Karpas-422 (cell line): ENCODE results near the gene SLK. TPM values are rescaled to one million over a fixed set of nuclear protein-coding genes. Genes with fewer than 3 reads are reported as not detected.

Source experiments
- DNase-seq: peaks from one replicate; pipeline ENCODE4 v3.0.0-alpha.2; 2015
- H2AFZ ChIP-seq: fragments of 200-600 bp; sonication (generic); 2 replicates; pipeline ENCODE4 v1.6.1; 2014; ENCODE audit warnings: antibody characterized with exemption, low read length, mixed read lengths
- H3K27ac ChIP-seq: fragments of 200-600 bp; sonication (generic); 2 replicates; pipeline ENCODE4 v1.5.1; 2014; ENCODE audit warnings: mild to moderate bottlenecking, low read length, moderate library complexity
- H3K27me3 ChIP-seq: fragments of 200-600 bp; sonication (generic); 2 replicates; pipeline ENCODE4 v1.6.1; 2014; ENCODE audit warnings: low read length, mixed read lengths
- H3K36me3 ChIP-seq: fragments of 200-600 bp; sonication (generic); 2 replicates; pipeline ENCODE4 v1.6.1; 2014; ENCODE audit warnings: low read length, mixed read lengths; ENCODE audit not compliant: insufficient read depth
- H3K4me1 ChIP-seq: fragments of 200-600 bp; sonication (generic); 2 replicates; pipeline ENCODE4 v1.6.1; 2014; ENCODE audit warnings: mild to moderate bottlenecking, low read length, mixed read lengths
- H3K4me2 ChIP-seq: fragments of 200-600 bp; sonication (generic); 2 replicates; pipeline ENCODE4 v1.6.1; 2014; ENCODE audit warnings: low read length, low read depth, mild to moderate bottlenecking; ENCODE audit not compliant: poor library complexity, severe bottlenecking
- H3K4me3 ChIP-seq: fragments of 200-600 bp; sonication (generic); 2 replicates; pipeline ENCODE4 v1.5.1; 2014; ENCODE audit warnings: mild to moderate bottlenecking, antibody characterized with exemption, low read length, mixed read lengths
- H3K79me2 ChIP-seq: fragments of 200-600 bp; sonication (generic); 2 replicates; pipeline ENCODE4 v1.6.1; 2014; ENCODE audit warnings: mild to moderate bottlenecking, low read length, mixed read lengths
- H3K9ac ChIP-seq: fragments of 200-600 bp; sonication (generic); 2 replicates; pipeline ENCODE4 v1.6.0; 2014; ENCODE audit warnings: low read length
- H3K9me2 ChIP-seq: fragments of 200-600 bp; sonication (generic), shearing (Covaris generic); replicated peaks from 2 replicates; pipeline ENCODE4 v1.6.0; 2014; ENCODE audit warnings: mild to moderate bottlenecking, low read length, moderate library complexity; ENCODE audit not compliant: insufficient read depth
- H3K9me3 ChIP-seq: fragments of 300-700, 200-600 bp; sonication (generic); 2 replicates; pipeline ENCODE4 v1.6.1; 2014; ENCODE audit warnings: low read length, mixed read lengths
- H4K20me1 ChIP-seq: fragments of 200-600 bp; sonication (generic); 2 replicates; pipeline ENCODE4 v1.6.1; 2014; ENCODE audit warnings: mild to moderate bottlenecking, antibody characterized with exemption, low read length, low read depth; ENCODE audit not compliant: insufficient read depth
- total RNA-seq: library from RNA; depleted of rRNA; stranded (reverse); fragments of >200 nt; shearing (Covaris generic); gene quantifications from 2 replicates; pipeline ENCODE4 v1.2.3, GENCODE V29; 2014; ENCODE audit warnings: low replicate concordance

Gene SLK
- total RNA-seq, 1 experiment from 2014 or later: 28.1 TPM

DNA sequence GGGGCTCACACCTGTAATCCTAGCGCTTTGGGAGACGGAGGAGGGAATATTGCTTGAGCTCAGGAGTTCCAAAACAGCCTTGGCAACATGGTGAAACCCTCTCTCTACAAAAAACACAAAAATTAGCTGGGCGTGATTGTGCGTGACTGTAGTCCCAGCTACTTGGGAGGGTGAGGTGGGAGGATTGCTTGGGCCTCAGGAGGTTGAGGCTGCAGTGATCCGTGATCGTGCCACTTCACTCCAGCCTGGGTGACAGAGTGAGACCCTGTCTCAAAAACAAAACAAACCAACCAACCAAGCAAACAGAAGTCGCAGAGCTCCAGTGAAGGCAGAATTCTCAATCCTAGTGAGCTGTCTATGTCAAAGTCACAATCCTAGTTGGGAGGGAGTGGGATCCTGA lies 34.7 kb upstream of the SLK start:
- H2AFZ ChIP-seq: no peak overlapping the region
- no peak overlapping the region for H3K4me2 ChIP-seq
- H3K4me3 ChIP-seq: no peak overlapping the region
- no peak for DNase-seq
- H3K79me2 ChIP-seq: no peaks in the 10 kb centered on the region
- no peak overlapping the region for H3K27ac ChIP-seq
- H3K4me1 ChIP-seq: peaks cover 12% of the 10 kb centered on the region
- H3K9me2 ChIP-seq: no peaks in the 10 kb centered on the region
- no peaks in the 10 kb centered on the region for H3K27me3 ChIP-seq
- H3K9ac ChIP-seq: no peak overlapping the region
- no peaks in the 10 kb centered on the region for H3K9me3 ChIP-seq
- H4K20me1 ChIP-seq: no peaks in the 10 kb centered on the region
- no peaks in the 10 kb centered on the region for H3K36me3 ChIP-seq

DNA sequence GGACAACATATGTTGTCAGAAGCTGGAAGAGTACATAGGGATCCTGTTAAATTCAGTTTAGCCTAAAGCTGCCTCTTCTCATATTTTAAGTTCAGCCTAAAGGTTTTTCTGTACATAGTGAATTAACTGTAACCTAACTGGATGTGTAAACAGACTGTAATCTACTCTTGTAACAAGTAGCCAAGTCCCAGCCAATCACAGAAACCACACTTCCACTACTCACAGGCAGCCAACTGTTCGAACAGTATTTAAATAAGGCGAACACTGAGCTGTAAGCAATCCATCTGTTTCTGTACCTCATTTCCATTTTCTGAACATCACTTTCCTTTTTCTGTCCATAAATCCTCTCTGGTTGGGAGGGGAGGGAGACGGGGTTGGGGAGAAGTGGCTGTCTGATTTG lies 34.0 kb upstream of the SLK start:
- Histone ChIP-seq H3K27me3 (no peaks in the 10 kb centered on the region), H3K9me2 (no peaks in the 10 kb centered on the region), H3K27ac (no peak overlapping the region), H3K4me2 (peak overlapping the region; percentile 21), H3K4me1 (peaks cover 12% of the 10 kb centered on the region), H3K9me3 (no peaks in the 10 kb centered on the region), H3K9ac (no peak overlapping the region), H3K4me3 (no peak overlapping the region), H4K20me1 (no peaks in the 10 kb centered on the region), H3K79me2 (no peaks in the 10 kb centered on the region), H2AFZ (peak overlapping the region; percentile 58; the same call in 1 of the 2 replicates), H3K36me3 (no peaks in the 10 kb centered on the region)
- DNase-seq: no peak

DNA sequence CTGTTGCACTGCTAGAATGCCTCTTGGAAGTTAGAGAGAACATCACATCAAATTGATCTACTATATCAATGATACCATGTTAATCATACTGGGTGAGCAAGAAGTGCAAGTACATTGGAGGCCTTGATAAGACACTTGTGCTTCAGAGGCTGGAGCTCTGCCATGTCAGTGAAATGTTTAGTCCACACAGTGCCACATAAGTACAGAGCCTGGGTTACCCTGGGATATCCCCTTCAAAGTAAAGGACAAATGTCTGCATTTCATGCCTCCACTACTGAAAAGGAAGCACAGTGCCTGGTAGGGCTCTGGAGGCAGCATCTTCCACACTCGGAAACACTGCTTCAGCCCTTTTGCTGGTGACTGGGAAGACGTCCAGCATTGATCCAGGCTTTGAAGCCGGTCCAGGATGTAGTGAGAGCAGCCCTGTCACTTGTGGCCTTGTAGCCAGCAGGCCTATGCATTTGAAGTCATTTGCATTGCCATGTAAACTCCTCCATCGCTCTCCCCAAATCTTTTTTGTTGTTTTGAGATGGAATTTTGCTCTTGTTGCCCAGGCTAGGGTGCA lies 33.3 kb upstream of the SLK start:
- Histone ChIP-seq H3K4me2 (peak overlapping the region; percentile 21), H3K27ac (no peak overlapping the region), H4K20me1 (no peaks in the 10 kb centered on the region), H3K4me3 (no peak overlapping the region), H3K9me3 (no peaks in the 10 kb centered on the region), H3K27me3 (no peaks in the 10 kb centered on the region), H3K36me3 (no peaks in the 10 kb centered on the region), H3K9me2 (no peaks in the 10 kb centered on the region), H3K4me1 (peaks cover 12% of the 10 kb centered on the region), H3K79me2 (no peaks in the 10 kb centered on the region), H2AFZ (no peak overlapping the region; the same call in 1 of the 2 replicates), H3K9ac (no peak overlapping the region)
- DNase-seq: no peak

DNA sequence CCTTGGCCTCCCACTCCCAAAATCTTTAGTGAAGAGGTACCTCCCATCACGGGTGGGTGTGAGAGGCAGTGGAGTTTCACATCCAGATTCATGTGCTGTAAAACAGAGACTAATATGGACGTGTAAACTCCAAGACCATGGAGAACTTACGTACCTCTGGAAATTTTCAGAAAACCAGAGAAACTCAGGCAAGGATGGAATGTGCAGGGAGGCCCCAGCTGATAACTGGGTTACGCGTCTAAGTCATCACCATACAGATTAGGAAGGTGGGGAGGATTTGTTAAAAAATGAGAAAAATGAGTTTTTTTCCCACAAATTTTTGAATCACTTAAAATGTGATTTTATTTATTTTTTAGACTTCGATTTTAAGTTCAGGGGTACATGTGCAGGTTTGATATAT lies 32.6 kb upstream of the SLK start:
- no peak for DNase-seq
- H2AFZ ChIP-seq: no peak overlapping the region
- H3K79me2 ChIP-seq: no peaks in the 10 kb centered on the region
- no peak overlapping the region for H3K4me2 ChIP-seq
- H3K27ac ChIP-seq: no peak overlapping the region
- no peaks in the 10 kb centered on the region for H3K36me3 ChIP-seq
- H3K9me3 ChIP-seq: no peaks in the 10 kb centered on the region
- no peak overlapping the region for H3K9ac ChIP-seq
- no peaks in the 10 kb centered on the region for H4K20me1 ChIP-seq
- H3K27me3 ChIP-seq: no peaks in the 10 kb centered on the region
- no peak overlapping the region for H3K4me3 ChIP-seq
- H3K9me2 ChIP-seq: no peaks in the 10 kb centered on the region
- peaks cover 12% of the 10 kb centered on the region for H3K4me1 ChIP-seq

DNA sequence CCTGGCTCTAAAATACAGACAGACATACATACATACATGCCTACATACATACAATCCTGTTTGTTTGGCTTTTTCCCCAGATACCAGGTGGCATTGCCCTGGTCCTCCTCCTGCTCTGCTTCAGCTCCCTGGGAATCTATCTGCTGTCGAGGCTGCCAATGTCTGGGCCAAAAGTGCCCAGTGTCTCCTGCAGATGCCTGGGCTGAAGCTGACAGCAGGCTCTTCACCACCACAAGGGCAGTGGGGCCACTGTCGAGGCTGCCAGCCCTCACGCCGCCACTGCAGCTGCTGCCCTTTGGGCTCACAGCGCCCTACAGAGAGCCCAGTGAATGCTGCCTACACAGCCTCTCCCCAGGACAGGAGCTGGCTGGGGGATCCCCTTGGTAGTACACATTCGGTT lies 30.9 kb upstream of the SLK start:
- H4K20me1 ChIP-seq: no peaks in the 10 kb centered on the region
- H3K79me2 ChIP-seq: no peaks in the 10 kb centered on the region
- H2AFZ ChIP-seq: no peak overlapping the region
- no peaks in the 10 kb centered on the region for H3K9me3 ChIP-seq
- H3K4me1 ChIP-seq: peaks cover 12% of the 10 kb centered on the region
- no peaks in the 10 kb centered on the region for H3K36me3 ChIP-seq
- no peak overlapping the region for H3K9ac ChIP-seq
- no peaks in the 10 kb centered on the region for H3K9me2 ChIP-seq
- H3K27ac ChIP-seq: no peak overlapping the region
- H3K4me2 ChIP-seq: no peak overlapping the region
- no peak overlapping the region for H3K4me3 ChIP-seq
- H3K27me3 ChIP-seq: no peaks in the 10 kb centered on the region
- DNase-seq: no peak

DNA sequence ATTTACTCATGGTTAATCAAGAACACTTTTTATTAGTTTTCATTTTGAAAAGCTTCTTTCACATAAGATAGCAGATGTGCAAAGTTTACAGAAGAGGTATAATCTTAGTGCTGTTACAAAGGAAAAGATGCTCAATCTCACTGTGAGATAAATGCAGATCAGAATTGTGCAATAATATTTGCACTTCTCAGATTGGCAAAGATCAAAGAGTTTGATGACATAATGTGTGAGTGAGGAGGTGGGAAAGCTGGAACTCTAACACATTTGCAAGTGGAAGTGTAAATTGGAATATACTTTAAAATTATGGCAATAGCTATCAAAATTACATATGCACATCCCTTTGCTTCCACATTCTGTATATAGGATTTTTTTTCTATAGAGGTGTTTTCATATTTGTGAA lies 27.4 kb upstream of the SLK start:
- Histone ChIP-seq H3K4me1 (no peaks in the 10 kb centered on the region), H3K9me2 (no peaks in the 10 kb centered on the region), H3K4me2 (no peak overlapping the region), H3K9me3 (no peaks in the 10 kb centered on the region), H3K27me3 (no peaks in the 10 kb centered on the region), H3K79me2 (no peaks in the 10 kb centered on the region), H3K27ac (no peak overlapping the region), H3K4me3 (no peak overlapping the region), H3K9ac (no peak overlapping the region), H2AFZ (no peak overlapping the region), H4K20me1 (no peaks in the 10 kb centered on the region), H3K36me3 (no peaks in the 10 kb centered on the region)
- DNase-seq: no peak

DNA sequence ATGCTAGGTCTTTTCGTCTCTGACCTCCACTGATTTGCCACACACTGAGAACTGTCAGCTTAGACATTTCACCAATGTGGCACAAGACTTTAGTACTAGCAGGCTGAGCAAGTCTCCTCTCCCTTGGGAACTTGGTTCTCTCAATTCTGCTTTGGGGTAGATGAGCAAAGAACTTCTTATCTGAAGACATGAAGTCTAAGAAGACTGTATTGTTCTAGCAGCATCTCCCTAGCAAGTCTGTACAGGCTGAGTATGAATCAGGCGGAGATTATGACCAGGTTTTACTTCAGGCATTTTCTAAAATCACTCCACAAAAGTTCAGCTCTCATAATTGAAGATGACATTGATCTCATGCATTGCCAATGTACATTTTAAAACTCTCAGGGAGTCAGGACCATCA lies 25.1 kb upstream of the SLK start:
- Histone ChIP-seq H3K9ac (no peak overlapping the region), H4K20me1 (no peaks in the 10 kb centered on the region), H3K4me1 (no peaks in the 10 kb centered on the region), H3K27ac (no peak overlapping the region), H3K79me2 (no peaks in the 10 kb centered on the region), H2AFZ (no peak overlapping the region), H3K9me2 (no peaks in the 10 kb centered on the region), H3K4me3 (no peak overlapping the region), H3K36me3 (no peaks in the 10 kb centered on the region), H3K9me3 (no peaks in the 10 kb centered on the region), H3K4me2 (no peak overlapping the region), H3K27me3 (no peaks in the 10 kb centered on the region)
- no peak for DNase-seq

DNA sequence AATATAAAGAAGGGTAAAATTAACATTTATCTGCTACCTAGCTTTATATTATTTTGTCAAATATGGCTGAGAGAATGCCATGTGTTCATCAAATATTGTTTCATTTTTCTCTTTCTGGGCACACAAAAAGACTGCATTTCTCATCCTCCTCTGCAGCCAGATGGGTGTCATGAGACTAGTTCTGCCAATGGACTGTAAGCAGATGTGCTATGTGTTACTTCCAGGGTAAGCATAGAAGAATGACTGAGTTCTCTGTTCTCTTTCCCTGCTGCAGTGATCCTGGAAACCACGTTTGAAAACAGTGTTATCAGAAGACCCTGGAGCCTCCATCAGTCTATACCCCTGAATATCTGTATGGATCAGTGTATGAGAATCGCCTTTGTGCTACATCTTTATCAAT lies 24.1 kb upstream of the SLK start:
- H3K4me3 ChIP-seq: no peak overlapping the region
- H2AFZ ChIP-seq: no peak overlapping the region
- no peaks in the 10 kb centered on the region for H4K20me1 ChIP-seq
- DNase-seq: no peak
- no peak overlapping the region for H3K27ac ChIP-seq
- no peaks in the 10 kb centered on the region for H3K9me2 ChIP-seq
- H3K36me3 ChIP-seq: no peaks in the 10 kb centered on the region
- H3K4me1 ChIP-seq: no peaks in the 10 kb centered on the region
- H3K9me3 ChIP-seq: no peaks in the 10 kb centered on the region
- no peak overlapping the region for H3K9ac ChIP-seq
- no peaks in the 10 kb centered on the region for H3K27me3 ChIP-seq
- H3K4me2 ChIP-seq: no peak overlapping the region
- H3K79me2 ChIP-seq: no peaks in the 10 kb centered on the region
